HG03439 (cell line): ENCODE results near the gene KIF1A.

Experiments used
- ATAC-seq: cut with Tn5 transposase; IDR thresholded peaks from one replicate; pipeline ENCODE4 v1.9.1; 2021; ENCODE audit warnings: mild to moderate bottlenecking, moderate library complexity; ENCODE audit not compliant: unreplicated experiment

Gene KIF1A

DNA sequence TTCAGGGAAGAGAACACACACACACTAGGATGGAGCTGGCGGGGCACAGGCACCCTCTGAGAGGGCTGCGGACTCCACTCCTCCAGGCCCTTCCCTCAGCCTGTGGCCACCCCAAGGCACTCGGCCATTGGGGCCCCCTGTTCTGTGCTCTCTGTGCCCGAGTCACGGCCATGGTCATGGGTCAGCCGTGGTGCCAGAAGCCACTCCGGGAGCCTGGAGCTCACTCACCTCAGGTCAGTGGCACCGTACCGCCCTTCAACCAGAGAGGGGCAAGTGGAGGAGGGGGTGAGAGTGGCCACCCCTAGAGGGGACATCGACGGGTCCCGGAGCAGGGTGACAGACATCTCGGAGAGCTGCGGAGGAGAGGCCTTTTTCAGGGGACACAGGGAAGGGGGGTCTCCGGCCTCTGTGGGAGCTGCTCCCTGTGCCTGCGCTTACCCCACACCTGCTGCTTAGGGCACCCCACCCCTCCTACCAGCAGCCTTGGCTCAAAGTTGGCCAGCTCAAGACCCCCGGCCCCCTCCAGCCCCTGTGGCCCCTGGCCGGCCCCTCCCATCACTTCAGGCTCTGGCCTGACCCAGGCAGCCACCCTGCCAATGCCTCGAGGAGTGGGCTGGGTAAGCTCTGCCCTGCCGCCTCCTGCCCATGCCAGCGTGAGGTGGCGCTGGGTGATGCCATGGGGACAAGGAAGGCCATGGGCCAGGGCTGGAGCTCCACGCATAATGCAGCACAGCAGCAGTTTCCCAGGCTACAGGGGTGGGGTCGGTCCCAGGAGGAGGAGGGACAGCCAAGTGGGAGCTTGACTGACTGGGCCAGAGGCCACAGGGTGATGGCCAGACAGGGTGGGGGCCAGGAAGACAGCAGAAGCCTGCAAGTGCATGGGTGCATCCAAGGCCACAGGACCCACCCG, 99.1 kb downstream of the KIF1A start:
- ATAC-seq: no peak

DNA sequence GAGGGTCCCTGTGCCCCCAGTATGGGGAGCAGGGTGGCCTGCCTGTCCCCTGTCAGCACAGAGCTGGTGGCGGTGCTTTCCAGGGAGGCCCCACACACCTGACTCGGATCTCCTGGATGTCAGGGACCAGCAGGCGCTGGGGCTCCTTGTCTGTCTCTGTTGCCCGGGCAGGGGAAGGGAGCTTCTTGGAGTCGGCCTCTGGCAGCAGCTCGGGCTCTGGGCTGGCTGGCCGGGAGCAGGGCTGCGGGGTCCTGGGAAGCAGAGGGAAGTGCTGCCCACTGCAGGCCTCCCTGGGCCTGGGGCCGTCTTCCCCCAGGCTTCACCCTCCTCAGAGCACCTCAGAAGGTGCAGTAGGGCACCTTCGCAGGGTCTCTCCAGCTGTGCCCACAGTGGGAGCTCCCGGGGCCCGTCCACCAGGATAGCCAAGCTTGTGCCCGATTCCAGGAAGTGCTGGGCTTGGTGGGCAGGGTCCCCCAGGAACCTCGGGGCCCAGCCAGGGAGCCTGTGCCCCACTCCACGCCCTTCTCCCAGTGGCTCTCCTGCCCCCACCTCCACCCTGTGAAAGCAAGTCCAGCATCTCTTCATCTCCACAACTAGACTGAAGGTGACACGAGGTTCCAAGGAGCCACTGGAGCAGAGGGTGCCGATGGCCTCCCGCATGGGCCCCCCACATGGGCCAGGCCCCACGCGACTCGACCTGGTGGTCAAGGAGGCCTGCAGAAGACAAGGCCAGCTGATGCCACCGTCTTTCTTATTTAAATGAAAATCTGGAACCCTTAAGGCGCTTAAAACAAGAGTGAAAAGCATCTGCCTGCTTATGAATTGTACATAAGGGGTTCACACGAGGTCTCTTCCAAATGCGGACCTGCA, 100.1 kb downstream of the KIF1A start:
- no peak for ATAC-seq

DNA sequence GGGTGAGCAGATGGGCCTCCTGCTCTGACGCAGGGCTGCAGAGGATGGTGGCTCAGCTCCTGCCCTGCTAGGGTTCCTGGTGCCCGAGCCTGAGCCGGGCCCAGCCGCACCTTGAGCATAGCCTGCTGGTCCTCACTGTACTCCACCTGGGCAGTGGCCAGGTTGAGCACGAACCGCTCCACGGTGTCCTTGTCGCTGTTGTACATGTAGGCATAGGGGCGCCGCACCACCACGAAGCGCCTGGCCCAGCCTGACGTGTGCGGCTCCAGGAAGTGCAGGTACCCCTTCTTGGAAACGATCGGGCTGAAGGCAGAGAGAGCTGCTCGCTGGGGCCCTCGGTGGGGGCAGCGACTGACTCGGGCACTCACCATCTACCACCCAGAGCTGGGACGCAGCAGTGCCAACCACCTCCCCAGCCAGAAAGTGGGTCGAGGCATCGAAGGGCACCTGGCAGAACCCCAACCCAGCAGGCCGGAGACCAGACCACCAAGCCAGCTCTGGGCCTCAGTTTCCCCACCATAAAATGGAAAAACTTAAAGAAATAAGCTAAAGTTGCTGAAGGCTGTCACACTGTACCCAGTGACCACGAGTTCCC, 101.0 kb downstream of the KIF1A start:
- no peak for ATAC-seq

DNA sequence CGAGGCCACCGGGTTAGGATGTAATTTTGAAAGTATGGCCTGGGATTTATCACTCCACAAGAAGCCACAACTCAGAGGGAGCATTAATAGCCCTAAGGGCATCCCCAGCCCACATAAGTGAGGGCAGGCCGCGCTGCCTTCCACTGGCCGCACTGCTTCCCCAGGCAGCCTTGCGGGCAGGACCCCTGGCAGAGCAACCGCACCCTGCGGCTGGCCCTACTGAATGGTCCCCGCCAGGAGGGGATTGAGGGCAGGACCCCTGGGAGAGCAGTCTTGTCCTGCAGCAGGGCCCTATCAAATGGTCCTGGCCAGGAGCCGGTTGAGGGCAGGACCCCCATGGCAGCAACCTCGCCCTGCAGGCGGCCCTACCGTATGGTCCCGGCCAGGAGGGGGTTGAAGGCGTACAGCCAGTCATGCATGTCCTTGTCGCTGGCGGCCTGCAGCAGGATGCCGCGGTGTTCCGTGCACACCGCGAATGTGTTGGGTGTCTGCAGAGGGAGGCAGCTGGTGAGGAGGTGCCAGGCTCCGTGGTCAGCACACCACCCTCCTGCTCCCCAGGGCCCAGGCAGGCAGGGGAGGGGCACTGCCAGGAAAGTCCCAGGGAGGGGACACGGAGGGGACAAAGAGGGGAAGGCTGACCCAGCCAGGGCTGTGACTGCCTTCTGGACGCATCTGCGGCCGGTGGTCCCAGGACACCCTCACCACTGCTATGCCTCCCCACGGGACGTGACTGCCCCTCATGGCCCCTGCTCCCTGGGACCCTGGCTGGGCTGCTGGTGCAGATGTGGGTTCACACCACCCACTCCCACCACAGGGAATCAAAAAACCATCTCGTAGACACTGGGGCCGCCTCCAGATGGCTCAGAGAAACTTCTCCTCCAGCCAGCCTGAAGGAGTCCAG, 102.1 kb downstream of the KIF1A start:
- ATAC-seq: no peak

DNA sequence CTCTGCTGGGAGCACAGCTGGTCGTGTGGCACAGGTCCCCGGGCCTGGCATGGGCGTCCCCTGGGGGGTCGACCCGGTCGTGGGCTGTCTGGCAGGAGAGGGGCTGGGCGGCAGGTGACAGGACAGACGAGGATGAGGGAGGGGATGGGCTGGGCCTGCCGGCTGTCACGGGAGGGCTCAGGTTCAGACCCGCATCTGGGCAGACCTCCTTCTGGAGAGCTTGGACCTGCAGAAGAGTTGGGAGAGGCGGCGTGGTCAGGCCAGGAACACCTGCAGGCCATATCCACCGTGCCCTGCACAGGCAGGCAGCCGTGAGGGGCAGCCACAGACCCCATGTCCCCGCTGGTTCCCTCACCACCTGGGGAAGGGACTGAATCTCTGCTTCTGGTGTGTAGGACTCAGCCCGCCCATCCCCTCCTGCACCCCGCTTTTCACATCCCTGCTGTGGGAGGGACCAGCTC, 102.8 kb downstream of the KIF1A start:
- ATAC-seq: no peak

DNA sequence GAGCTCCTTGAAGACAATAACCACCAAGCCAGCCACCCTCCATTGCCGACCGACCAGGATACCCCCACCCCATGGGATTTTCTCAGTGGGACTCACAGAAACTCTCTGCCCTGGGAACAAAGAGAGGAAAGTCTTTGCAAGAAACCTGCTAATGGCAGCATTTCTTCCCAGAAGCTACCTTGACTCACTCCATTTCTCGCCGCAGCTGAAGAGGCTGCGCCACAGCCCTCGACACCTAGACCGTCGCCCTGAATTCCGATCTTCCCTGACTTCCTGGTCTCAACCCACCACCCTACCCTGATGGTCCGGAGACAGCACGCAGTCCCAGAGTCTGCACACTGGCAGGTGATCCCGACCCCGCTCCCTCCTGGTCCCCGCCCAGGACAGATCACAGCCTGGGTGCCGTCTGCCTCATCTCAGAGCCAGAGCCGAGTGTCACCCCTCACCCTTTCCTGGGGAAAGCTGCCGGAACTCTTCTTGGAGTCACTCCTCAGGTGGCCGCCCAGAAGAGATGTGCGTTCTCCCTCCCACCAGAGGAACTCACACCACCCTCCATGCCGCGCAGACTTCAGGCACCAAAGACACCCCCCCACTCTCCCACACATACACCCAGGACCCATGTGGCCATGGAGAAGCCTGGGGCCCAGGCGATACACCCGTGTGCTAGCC, 103.8 kb downstream of the KIF1A start:
- ATAC-seq: no peak

DNA sequence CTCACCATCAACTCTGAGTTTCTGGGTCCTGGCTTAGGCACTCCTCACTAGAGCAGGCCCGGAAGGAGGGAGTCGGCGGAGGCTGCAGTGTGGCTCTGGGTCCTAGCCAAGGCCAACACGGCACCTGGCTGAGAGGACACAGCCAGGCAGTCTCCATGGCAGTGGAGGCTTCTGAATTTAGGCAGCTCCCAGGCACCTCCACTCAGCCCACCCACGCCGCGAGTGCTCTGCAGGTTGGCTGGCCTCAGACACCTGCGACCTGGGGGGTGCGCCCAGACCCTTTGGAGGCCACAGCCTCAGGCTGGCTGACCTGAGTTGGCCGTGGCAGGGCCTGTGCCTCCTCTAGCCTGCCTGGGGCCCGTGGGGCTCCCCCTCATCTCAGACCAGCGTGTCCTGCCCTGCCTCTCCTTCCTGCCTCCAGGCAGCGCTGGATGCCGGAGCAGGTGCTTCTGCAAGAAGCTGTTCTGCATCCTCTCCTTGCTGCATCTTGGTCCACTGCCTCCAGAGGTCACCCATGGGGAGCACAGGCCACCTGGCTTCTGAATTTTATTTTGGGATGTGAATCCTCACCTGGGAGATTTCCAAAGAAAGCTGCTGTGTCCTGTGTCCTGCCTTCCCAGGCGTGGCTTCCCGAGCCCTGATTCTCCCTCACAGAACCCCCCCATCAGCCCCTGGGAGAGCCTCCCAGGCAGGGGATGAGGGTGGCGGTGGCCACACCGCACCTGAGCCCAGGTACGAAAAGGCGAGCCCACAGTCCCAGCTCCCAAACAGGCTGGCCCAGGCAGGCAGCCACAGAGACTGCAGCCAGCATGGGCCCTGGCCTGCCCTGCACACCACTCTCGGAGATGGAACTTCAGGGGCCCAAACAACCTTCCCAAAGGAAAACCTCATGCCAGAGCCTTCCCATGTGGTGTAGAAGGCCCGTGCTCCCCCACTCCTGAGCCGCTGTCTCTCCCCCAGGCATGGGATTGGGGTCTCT, 105.0 kb downstream of the KIF1A start:
- ATAC-seq: no peak

DNA sequence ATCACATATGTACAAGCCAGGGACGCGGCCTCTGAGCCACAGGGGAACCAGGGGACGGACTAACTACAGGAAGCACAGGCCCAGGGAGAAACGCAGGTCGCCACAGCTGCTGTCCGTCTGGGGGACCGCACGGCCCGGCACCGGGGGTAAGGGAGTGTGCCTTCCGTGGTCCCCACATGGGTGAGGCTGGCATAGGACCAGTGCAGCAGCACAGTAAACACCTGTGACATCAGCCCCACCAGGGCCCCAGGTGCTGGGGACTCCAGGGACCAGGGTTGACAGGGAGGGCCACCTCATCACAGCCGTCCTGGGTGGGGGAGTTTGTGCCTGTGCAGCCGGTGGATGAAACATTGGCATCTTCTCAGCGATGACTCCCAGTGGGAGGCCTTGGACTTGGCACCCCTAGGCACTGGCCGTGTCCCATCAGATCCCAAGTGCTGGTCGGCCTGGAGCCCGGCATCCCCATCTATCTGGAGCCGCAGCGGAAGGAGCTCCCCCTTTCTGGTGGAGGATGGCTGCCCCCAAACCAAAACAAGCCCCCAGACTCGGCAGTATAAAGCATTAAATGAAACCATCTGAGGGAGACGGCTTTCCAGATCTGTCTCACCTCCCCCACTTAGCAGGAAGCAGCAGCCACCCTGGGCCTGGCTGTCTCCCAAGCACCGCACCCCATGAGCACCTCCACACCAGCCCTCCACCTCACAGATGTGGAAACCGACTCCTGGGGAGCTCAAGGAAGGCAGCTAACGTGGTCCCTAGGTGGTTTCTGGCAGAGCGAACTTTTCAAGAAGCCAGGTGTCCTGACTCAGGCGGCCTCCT, 105.9 kb downstream of the KIF1A start:
- no peak for ATAC-seq

DNA sequence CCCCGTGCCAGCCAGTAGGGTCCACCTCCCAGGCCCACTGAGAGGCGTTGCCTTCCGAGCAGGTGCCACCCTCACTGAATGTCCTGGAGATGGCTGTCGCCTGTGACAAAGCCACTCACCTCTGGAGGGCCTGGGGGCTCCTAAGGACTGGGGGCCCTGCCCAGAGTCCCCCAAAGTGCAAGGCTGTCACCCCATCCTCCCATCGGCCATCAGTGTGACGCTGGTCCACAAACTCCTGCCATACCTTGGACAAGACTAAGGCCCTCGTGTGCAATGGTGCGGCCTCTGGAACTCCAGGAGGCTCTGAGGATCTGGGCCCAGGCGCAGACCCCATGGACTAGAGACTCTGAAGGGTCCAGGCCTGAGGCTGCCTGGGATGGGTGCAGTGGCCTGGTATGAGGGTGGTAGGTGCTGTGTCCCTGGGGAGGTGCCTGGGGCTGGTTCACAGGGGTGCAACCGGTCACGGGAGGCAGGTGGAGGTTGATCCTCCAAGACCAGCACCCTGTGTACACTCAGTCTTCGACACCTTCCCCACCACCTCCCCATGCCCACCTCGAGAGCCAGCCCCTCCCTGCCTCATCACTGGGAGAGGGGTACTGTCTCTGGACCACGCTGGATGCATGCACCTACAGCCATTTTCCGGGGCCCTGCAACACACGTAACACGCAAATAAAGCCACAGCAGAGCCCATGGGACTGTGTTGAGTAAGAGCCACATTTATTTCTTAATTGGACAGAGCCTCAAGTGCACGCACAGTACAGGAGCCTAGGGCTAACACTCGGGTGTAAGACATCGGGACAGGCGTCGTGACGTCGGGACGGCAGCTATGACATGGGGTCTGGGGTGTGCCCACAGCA, 106.7 kb downstream of the KIF1A start:
- no peak for ATAC-seq

DNA sequence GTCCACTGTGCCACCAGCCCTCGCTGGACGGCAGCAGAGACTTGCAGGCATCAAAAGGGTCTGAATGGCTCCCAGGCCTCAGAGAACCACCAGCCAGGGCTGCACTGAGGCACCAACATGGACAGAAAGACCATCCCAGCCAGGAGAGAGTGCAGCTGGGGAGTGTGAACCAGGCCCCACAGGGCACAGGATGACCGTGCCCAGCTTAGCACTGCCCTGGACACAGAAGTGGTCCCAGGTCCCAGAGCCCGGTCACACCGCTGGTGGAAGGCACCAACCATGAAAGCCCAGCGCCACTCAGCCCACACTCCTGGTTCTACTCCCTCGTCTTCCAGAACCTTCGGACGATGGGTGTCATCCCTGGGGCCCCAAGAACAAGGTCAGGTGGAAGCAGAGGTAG, 107.9 kb downstream of the KIF1A start:
- ATAC-seq: no peak

DNA sequence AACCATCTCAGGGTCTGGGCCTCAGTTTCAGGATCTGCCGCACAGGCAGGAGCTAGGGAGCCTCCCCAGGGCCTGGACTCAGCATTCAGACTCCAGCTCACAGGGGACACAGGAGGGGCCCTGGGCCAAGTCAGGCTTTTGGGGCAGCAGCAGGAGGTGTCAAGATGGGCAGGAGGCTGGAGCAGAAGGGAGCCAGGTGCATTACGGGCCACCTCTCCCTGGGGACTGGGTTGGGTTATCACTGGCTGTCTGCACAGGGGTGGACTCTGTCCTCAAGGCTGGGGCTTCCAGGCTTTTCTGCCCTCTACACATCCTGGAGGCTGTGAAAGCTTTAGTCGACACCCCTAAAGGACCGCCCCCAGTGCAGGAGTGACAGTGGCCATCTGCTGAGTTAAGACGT, 108.3 kb downstream of the KIF1A start:
- no peak for ATAC-seq

DNA sequence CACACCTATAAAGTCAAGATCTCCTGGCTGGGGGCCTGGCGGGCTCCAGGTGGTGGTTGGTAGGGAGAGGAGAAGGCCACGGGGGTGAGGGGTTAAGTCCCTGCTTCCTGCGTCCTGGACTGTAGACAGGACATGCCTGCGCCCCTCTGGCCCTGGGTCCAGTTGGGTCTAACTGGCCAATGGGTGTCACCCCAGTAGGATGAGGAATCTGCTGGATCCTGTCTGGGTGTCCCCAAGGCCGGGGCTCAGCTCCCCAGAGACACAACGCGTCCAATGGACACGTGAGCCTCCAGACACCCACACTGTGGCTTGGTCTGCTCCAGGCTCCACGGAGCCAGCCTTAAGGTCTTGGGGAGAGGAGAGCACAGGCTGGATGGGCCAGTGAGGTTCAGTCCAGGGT, 108.7 kb downstream of the KIF1A start:
- ATAC-seq: no peak

DNA sequence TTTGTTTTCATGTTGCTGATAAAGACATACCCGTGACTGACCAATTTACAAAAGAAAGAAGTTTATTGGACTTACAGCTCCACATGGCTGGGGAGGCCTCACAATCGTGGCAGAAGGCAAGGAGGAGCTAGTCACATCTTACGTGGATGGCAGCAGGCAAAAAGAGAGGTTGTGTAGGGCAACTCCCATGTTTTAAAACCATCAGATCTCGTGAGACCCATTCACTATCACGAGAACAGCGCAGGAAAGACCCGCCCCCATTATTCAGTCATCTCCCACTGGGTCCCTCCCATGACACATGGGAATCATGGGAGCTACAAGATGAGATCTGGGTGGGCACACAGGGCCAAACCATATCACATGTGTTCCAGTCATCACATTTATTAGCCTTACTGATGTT, 111.6 kb downstream of the KIF1A start:
- no peak for ATAC-seq

DNA sequence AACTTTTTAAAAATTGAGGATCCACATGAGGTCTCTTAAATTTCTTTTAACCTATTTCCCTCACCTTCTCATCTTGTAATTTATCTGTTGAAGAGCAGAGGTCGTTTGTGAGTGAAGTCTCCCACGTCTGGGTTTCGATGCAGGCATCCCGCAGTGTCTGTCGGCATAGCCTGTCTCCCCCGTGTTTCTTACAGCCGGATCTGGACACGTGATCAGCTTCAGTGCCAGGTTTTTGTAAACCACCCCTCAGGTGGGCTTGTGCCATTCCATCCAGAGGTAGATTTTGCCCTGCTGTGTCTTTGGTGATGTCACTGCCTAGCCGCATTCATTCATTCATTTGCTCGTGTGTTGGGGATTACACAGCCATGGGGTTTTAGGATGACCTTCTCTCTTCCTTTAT, 112.2 kb downstream of the KIF1A start:
- ATAC-seq: no peak

DNA sequence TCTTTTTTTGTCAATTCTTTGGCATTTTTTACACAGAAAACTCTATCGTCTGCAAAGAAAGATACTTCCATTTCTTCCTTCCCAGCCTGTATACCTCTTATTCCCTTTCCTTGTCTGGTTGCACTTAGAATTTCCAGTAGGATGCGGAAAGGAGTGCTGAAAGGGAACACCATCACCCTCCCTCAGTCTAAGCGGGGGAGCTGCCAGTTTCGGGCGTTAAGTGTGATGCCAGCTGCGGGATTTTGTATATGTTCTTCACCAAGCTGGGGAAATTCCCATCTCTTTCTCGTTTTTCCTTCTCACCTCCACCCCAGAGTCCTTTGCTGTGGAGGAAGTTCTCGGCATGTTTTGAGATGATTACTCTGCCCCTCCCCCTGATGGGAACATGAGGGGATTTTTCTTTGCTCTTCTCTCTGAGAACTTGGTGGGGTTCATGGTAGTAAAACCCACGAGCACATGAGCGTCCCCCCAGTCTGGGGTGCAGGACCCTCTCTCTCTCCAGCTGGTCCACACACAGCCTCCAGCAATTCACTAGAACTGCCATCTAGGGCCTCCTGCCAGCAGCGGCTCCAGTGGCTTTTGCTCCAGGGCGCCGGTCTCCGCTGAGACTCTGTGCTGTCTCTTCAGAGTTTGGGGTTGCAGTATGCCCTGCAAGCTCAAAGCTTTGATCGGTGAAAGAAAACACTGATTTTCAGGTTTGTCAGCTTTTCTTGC, 112.8 kb downstream of the KIF1A start:
- ATAC-seq: no peak

DNA sequence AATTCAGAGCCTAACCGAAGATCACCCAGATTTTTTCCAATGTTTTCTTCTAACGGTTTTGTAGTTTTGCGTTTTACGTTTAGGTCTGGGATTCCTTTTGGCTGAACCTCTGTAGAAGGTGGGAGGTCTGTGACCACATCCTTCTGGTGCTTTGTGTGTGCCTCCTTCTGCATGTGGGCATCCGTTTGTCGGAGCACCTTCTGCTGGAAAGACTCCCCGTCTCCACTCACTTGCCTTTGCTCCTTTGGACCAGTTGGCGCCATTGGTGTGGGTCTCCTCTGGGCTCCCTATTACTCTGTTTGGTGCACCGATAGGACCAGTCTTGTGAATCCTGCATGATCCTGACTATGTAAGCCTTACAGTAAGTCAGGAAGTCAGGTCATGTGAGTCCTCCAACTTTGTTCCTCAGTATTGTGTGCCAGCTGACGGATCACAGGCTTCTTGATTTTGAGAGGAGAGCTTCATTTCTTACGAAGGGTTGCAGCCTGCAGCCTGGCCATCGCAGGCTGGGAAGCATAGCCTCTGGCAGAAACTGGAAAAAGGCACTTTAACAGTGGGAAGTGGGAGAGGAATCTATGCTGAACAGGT, 114.7 kb downstream of the KIF1A start:
- ATAC-seq: no peak
